Mucosa of descending colon (tissue), 3 donors: ENCODE results near the gene KRTAP4-6. TPM values are rescaled to one million over a fixed set of nuclear protein-coding genes. Genes with fewer than 3 reads are reported as not detected.
A peak's percentile ranks its signal among the peaks of the same experiment; 100 is the strongest.
"Not testable (repeated sequence)": the region's sequence is repeated elsewhere in the genome, so short reads cannot be mapped to it uniquely, and the experiment has no call there.

Source experiments
- ATAC-seq: fragments of 200-7000 bp; cut with Tn5 transposase; one replicate; pipeline ENCODE4 v1.9.1; 2020; ENCODE audit warnings: mild to moderate bottlenecking, moderate library complexity
- DNase-seq, 3 donors: peaks; one replicate each; pipeline ENCODE4 v3.0.0-alpha.2; 2020
- H3K36me3 ChIP-seq: fragments of 200-600 bp; one replicate; pipeline ENCODE4 v1.8.0; 2021; ENCODE audit warnings: low read depth, mild to moderate bottlenecking
- H3K4me1 ChIP-seq: fragments of 200-600 bp; one replicate; pipeline ENCODE4 v1.8.0; 2021; ENCODE audit warnings: low read depth, mild to moderate bottlenecking
- H3K4me3 ChIP-seq: fragments of 200-600 bp; one replicate; pipeline ENCODE4 v1.8.0; 2021; ENCODE audit warnings: mild to moderate bottlenecking
- H3K9me3 ChIP-seq: fragments of 200-600 bp; one replicate; pipeline ENCODE4 v1.8.0; 2021; ENCODE audit warnings: mild to moderate bottlenecking
- CTCF ChIP-seq: fragments of 200-600 bp; IDR thresholded peaks from one replicate; pipeline ENCODE4 v1.8.0; 2022; ENCODE audit warnings: antibody characterized with exemption, mild to moderate bottlenecking
- intact Hi-C, 2 donors: fragments of 100-400 bp; cut with DNase I in 1 of 2; cut with micrococcal nuclease in 1 of 2; formaldehyde crosslinking; loops; one replicate each; pipeline versions ENCODE4 v1.11.0 to v1.11.1; 2022; cut with DNase I, micrococcal nuclease
- total RNA-seq, 3 donors: library from RNA; stranded (reverse); fragmentation: NEBNext Ultra II Directional in 2 of 3; extraction: Animal tissue kit (Norgen Biotek cat#: 25700) in 2 of 3; gene quantifications; one replicate each; pipeline versions ENCODE4 v1.2.1 to v1.2.4, GENCODE V29; 2021 to 2023
- donor health status: DM: no; HTN: no; CAD: no; lungs with moderate emphysema.
- donor health status: DM: no; HTN: no; CAD: no.
- donor health status: DM: no; HTN: yes; CAD: no.

KRTAP4-6 gene
- total RNA-seq, 3 donors from 2014 or later: not detected

- H3K36me3 ChIP-seq: no peaks in the 10 kb centered on the region
- DNase-seq: no peak
- no peak for ATAC-seq
- no peak for TF ChIP-seq CTCF
- H3K9me3 ChIP-seq: peaks cover 10% of the 10 kb centered on the region
- no peak overlapping the region for H3K4me3 ChIP-seq
- no peaks in the 10 kb centered on the region for H3K4me1 ChIP-seq
- intact Hi-C loops: no loop called here
Observed at GRCh38 chr17:41144846-41145245, 4.5 kb upstream of the KRTAP4-6 start.

GRCh38 chr17:41141361-41141760, 1.0 kb upstream of the KRTAP4-6 start:
- no peak for DNase-seq
- TF ChIP-seq CTCF: no peak
- Histone ChIP-seq H3K36me3 (no peaks in the 10 kb centered on the region), H3K4me3 (no peak overlapping the region), H3K4me1 (no peaks in the 10 kb centered on the region), H3K9me3 (peaks cover 10% of the 10 kb centered on the region)
- ATAC-seq: no peak
- intact Hi-C loops: no loop called here

- peak in 1 of 3 donors; percentile 44 for DNase-seq
- ATAC-seq: not testable (repeated sequence)
Observed at GRCh38 chr17:41139865-41140264, 479 bp downstream of the KRTAP4-6 start.

GRCh38 chr17:41133880-41134735, 6.2 kb downstream of the KRTAP4-6 start:
- no peak for TF ChIP-seq CTCF
- H3K4me1 ChIP-seq: no peaks in the 10 kb centered on the region
- H3K4me3 ChIP-seq: no peak overlapping the region
- H3K9me3 ChIP-seq: no peaks in the 10 kb centered on the region
- intact Hi-C loops: no loop called here
- ATAC-seq: no peak
- DNase-seq: no peak
- H3K36me3 ChIP-seq: no peaks in the 10 kb centered on the region

More at GRCh38 chr17:41139865-41140264, 479 bp downstream of the KRTAP4-6 start:
- H3K9me3 ChIP-seq, H3K36me3 ChIP-seq, H3K4me3 ChIP-seq, H3K4me1 ChIP-seq, intact Hi-C loops: not testable (repeated sequence)

GRCh38 chr17:41131979-41132378, 8.4 kb downstream of the KRTAP4-6 start:
- Histone ChIP-seq H3K4me3 (no peak overlapping the region), H3K36me3 (no peaks in the 10 kb centered on the region), H3K9me3 (no peaks in the 10 kb centered on the region), H3K4me1 (no peaks in the 10 kb centered on the region)
- intact Hi-C loops: no loop called here
- no peak for TF ChIP-seq CTCF
- DNase-seq: no peak
- no peak for ATAC-seq

GRCh38 chr17:41127371-41127770, 13.0 kb downstream of the KRTAP4-6 start:
- Histone ChIP-seq H3K36me3 (no peaks in the 10 kb centered on the region), H3K4me3 (no peak overlapping the region), H3K9me3 (no peaks in the 10 kb centered on the region), H3K4me1 (no peaks in the 10 kb centered on the region)
- TF ChIP-seq CTCF: no peak
- ATAC-seq (no peak), DNase-seq (no peak)
- intact Hi-C loops: no loop called here
